ENCODE data around the gene WIPF3. TPM values are rescaled to one million over a fixed set of nuclear protein-coding genes. Genes with fewer than 3 reads are reported as not detected.

WIPF3 gene
- polyA plus RNA-seq, 1 donor: 28.4 TPM

DNA sequence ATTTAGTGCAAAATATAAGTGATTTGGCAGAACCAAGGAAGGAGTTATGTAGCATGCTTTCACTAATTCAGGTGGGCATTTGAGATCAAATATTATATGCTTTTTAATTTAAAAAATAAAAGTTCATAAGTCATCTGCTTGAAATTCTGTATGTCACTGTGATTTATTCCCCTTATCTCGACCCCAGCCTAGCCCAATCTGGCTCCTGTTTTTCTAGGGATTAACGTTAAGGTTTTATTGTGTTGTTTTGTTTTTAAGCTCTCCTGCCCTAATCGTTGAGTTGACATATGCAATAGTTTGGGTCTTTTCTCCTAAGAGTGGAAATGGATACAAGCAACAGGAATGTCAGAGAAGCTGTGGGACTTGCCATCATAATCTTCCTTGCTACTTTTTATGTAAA lies 42.6 kb downstream of the WIPF3 start:
- DNase-seq: no peak

- no peak for DNase-seq
These were observed 45.2 kb downstream of the WIPF3 start for GRCh38 chr7:29851487-29851886.

DNA sequence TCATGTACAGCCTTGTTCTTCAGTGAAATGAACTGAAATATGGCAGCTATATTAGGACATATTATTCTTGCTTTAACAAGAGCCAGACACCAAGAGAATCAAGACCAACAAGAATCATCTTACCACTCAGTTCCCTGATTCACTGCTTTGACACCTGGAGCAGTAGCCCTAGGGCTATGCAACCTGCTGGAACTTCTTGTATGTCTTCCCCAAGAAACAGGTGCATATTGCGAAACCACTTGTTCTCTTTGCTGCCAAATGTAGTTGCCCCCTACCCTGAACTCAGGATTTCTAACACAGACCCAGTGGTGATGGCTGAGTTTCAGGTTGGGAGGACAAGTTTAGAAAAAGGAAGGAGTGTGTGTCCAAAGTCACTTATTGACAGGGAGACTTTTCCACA lies 46.1 kb downstream of the WIPF3 start:
- DNase-seq: no peak

DNA sequence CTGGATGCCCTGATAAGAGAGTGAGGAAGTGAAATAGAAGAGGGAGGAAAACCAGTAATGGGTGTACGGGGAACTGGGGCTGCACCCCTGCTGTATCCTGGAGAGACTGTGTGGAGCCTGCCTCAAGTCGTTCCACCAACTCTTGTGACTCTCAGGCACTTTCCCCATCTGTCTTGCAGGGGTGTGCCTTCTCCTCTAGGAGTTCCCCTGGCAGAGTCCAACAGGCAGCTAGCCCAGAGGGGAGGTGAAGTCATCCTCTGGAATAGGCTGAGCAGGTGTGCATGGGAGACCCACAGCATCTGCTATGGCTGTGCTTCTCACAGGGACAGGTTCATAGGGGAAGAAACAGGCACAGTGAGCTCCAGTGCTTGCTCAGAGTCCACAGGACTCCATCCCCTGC lies 46.8 kb downstream of the WIPF3 start:
- no peak for DNase-seq

- no peak for DNase-seq
These were observed 47.5 kb downstream of the WIPF3 start for GRCh38 chr7:29853789-29854188.

DNA sequence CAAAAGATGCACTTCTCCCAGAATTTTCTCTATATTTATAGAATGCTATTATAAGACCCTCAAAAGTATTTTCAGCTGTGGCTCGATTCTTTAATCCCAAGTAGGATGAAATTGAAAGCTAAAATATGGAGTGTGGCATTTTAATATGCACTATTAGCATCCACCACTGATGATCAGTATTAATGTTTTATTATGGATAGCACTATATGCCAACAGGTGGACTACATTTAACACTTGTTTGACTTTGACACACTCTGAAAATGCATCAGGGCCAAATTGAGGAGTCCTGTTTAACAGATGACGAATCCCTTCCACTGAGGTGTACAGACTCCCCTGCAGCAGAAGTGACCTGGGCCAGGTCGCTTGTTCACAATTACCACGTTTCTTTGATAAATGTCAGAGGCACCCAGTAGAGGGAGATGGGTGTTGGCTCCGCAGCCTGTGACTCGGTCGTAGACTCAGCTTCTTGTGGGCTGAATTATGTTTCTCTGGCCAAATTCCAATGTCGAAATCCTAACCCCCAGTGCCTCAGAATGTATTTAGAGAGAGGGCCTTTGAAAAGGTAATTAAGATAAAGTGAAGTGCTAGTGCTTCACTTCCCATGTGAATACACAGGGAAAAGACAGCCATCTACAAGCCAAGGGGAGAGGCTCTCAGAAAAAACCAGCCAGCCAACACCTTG lies 48.1 kb downstream of the WIPF3 start:
- no peak for DNase-seq

- no peak for DNase-seq
These were observed 51.3 kb downstream of the WIPF3 start for GRCh38 chr7:29857654-29858053.

DNA sequence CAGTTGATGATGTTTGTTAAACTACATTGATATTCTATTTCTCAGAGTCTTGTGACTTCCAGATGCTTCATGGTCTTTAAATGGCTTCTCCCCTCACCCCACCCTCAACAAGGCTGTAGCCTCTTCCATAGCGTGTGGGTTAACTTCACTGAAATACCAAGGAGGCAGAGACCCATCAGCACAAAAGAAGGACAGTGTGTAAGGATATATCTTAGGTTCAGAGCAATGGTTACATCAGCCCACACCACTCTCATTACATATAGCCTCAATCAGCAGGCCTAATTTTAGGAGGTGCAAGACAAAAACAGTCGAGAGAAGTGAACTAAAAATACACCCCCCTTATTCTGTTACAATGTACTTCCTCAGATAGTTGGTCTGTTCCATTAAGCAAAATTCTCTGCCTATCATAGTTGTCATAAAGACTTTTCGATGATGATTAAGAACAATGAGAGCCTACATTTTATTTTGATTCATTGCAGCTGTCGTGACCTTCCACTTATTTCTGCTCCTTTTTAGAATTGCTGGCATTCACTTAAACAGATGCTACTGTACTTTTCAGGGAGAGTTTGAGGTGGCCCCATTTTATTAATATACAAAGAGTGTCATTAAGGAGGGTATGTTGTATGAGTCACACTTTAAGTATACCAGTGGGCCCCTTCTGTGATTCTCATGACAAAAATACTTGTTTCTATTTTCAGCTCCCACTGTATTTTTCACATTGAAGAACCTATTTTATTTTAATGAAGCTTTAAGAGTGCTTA lies 52.1 kb downstream of the WIPF3 start:
- no peak for DNase-seq

DNA sequence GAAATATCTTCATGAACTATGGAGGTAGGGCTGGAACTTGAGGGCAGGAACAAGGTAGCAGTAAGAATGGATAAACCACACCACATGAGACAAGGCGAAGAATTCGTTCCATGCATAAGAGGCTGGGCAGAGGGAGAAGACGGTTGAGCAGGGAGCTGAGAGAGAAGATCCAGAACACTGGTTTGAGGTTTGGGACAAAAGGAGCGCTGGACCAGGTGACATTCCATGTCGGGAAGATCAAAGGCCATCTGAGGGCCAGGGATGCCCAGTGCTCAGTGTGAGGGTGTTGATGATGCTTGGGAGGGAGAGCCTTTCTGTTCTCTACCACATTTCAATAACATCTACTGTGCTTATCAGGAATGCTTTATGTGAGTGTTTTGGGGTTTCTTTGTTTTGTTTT lies 52.8 kb downstream of the WIPF3 start:
- DNase-seq: no peak

GRCh38 chr7:29859524-29860185 lies 53.3 kb downstream of the WIPF3 start:
- no peak for DNase-seq

DNA sequence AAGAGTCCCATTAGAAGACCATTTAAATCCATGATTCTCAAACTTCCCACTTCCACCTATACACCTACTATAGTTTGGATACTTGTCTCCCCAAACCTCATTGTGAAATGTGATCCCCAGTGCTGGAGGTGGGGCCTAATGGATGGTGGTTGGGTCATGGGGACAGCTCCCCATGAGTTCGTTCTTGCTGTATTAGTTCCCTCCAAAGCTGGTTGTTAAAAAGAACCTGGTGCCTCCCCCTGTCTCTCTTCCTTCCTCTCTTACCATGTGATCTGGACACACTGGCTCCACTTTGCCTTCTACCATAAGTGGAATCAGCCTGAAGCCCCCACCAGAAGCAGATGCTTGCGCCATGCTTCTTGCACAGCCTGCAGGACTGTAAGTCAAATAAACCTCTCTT lies 53.9 kb downstream of the WIPF3 start:
- DNase-seq: no peak

DNA sequence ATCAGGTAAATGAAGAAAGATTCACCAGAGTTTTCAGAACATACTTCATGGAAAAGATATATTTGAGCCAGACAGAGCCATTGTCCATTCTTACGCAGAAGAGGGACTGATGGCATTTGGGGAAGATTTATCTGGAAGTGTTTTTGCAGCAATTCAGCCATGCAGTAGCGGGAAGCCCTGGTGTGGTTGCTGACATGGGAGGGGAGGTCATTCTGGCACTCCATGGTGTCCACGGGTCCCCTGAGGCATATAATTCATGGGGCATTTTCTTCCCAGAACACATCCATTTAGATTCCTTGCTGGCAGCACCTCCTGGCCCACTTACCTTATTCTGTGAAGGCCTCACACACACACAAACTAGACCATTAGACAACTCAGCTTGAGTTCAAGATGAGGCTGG lies 55.6 kb downstream of the WIPF3 start:
- no peak for DNase-seq

DNA sequence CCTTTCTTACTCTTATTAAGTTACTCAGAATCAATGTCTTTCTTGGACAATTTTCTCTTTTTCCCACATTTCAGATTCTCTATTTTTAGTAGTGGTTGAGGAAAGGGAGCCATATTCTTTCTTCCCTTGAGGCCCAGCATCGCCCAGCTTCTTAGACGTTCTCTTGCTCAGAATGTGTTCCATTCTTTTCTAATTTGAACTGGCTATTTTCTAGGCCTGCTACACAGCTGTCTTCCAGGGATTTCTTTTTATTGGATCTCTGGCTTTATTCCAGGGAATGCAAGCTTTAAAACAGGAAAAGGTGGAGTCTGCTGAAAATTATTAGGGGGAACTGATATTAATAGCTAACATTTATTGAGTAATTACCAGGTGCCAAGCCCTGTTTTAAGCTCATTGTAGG lies 58.3 kb downstream of the WIPF3 start:
- DNase-seq: peak; percentile 45

DNA sequence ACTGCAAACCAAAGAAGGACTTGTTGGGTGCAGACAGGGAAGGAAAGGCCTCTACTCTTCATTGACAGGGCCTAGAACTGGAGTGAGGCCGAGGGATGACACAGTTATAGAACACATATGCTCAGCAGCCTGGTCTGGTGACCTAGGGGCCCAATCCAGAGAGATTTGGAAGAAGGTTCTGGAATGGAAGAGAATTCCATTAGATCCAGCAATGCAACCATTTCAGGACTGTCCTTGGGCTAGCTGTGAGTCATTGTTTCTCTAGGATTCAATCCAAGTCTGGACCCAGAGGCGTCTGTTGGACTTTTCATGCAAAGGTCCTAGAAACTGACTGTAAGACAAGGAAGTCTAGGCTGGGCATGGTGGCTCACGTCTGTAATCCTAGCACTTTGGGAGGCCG lies 59.2 kb downstream of the WIPF3 start:
- no peak for DNase-seq

DNA sequence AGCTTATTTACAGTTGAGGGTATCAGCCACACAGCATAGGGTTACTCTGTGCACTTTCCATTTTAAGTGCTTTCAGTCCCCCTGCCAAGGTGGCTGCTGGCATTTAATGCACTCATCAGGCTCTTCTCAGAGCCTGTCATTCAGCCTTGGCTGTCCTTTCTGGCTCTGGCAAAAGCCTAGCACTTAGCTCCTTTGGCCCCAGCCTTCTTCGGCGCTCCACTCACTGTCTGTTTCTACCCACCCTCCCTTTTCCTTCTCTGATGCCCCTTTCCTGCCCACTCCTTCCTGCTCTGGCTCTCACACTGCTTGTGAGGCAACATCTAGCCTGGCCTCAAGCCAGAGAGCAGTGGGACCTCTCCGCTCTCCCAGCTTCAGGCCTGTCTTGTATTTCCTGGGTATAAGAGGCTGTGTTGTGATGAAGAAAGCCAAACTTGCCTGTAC lies 60.2 kb downstream of the WIPF3 start:
- no peak for DNase-seq

DNA sequence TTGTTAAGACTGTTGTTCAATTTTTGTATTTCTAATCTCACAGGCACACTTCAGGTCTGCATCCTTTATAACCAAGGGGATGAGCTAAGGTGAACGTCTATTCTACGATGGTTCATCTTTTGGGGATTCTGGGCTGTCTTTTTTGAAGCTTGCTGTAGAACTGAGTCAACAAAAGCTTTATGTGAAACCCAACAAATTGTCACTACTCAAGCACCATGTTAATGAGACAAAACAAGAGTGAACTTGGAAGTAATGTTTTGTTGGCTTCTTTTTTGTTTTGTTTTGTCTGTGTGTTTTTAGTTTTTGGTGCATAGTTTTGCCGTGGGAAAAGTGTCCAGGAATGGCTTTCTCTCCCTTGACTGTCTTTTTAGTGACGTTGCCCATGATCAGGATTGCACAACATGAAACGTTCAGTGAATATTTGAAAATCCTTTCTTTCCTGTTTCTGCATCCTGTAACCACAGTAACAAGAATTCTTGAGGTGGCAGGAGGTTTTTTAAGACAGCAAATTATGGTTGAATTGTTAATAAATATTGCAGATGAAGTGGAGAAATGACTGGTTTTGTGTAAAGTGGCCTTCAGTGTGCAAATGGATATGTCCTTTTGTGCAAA lies 65.6 kb downstream of the WIPF3 start:
- DNase-seq: no peak

DNA sequence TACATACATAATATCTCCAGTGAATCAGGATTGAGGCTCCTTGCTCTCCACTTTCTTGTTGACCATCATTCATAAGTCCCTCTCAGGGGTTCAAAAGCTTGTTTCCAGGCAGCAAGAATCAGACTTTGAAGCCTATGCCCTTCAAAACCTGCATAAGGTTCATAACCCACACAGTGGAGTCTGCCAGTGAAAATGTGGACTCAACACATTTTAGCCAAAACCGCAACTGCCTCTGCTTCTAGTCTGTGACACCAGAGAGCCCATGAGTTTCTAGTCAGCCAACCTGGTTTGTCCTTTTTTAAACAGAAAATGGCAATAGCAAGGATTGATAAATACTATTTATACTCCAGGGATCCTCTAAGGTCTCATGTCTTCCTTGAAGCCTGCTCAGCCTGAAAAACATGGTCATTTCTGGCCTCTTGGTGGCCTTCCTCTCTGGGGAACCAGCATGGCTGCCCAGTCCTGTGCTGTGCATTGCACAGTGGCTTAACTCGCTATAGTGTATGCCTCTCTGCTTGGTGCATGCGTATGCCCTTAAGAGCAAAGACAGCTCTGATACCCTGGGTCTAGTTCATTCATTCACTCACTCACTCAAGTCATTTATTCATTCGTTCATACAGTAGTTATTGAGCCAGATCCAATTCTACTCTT lies 67.5 kb downstream of the WIPF3 start:
- no peak for DNase-seq

DNA sequence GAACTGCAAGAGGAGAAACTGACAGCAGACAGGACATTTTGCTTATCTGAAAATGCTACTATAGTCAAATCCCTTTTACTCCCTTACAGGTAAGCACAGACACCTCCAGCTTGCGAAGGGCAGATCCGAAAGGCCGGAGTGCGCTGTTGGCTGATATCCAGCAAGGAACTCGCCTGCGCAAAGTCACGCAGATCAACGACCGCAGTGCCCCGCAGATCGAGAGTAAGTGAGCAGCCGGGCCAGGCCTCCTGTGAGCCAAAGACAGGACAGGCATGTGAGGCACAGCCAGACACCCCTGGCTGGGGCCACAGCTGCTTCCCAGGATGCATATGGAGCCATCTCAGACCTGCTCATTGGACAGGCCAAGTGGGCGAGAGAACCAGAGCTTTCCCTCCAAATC lies 69.4 kb downstream of the WIPF3 start:
- DNase-seq: no peak

- no peak for DNase-seq
These were observed 70.9 kb downstream of the WIPF3 start for GRCh38 chr7:29877196-29877595.

- peak; percentile 42 for DNase-seq
These were observed 71.9 kb downstream of the WIPF3 start for GRCh38 chr7:29878081-29878688.

DNA sequence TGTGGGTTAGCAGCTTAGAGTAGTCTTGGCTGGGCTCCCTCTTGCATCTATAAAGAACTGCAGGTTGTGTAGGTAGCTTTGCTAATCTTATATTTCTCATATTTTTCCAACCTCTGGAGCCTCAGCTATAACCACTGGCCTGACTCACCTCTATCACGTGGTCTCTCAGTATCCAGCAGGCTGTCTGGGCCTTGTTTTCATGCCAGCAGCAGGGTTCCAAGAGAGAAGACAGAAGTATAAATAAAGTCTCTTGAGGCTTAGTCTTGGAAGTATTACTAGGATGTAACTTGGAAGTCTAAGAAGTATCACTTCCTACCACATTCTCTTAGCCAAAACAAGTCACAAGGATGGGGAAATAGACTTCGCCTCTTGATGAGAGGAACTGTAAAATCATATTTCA lies 73.3 kb downstream of the WIPF3 start:
- DNase-seq: peak; percentile 47

DNA sequence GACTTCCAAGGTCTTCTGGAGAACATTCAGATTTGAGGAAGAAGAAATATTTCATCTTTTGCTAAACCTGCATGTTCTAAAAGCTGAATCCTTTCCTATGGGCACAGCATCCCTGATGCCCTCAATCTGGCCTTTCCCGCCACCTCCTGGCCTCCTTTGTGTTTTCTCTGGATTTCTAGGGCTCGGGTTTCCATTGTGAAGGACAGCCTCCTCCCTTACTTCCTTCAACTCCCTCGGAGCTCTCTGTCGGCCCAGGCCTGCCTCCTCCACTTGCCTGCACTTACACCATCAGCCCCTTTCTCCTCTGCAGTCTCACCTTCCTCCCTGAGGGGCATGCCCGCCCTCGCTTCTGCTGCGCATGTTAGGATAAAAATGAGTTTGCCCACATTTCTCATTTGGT lies 75.4 kb downstream of the WIPF3 start:
- no peak for DNase-seq

Data from hindlimb muscle (tissue), 1 donor.